Activated B cell treated with CpG ODN at 0.5 μM for 24 hours (primary cell): ENCODE data around the gene APBA1. TPM values are rescaled to one million over a fixed set of nuclear protein-coding genes. Genes with fewer than 3 reads are reported as not detected.
"Not testable (repeated sequence)": the region's sequence is repeated elsewhere in the genome, so short reads cannot be mapped to it uniquely, and the experiment has no call there.

Experiments used
- ATAC-seq: fragments of 200-7000 bp; cut with Tn5 transposase; one replicate; pipeline ENCODE4 v1.10.0; 2021; ENCODE audit warnings: low read depth, mild to moderate bottlenecking, moderate library complexity
- CTCF ChIA-PET: fragments of 350-600 bp; sonication (Branson Sonifier 250); formaldehyde crosslinking; loops from one replicate; lab custom pipeline; 2021; ENCODE audit warnings: antibody characterized with exemption; lab: Charles Lee
- POLR2A ChIA-PET: fragments of 350-600 bp; sonication (Branson Sonifier 250); formaldehyde crosslinking; loops from one replicate; lab custom pipeline; 2021; ENCODE audit warnings: antibody characterized with exemption; lab: Charles Lee
- DNase-seq: peaks from one replicate; pipeline ENCODE4 v3.0.0; 2022
- H3K27ac Mint-ChIP-seq: one replicate; pipeline ENCODE4 v1.8.0; 2020; ENCODE audit warnings: mixed read lengths
- H3K27me3 Mint-ChIP-seq: one replicate; pipeline ENCODE4 v1.8.0; 2021; ENCODE audit warnings: mixed read lengths
- H3K36me3 Mint-ChIP-seq: one replicate; pipeline ENCODE4 v1.8.0; 2021; ENCODE audit warnings: low read depth, mixed read lengths
- H3K4me1 Mint-ChIP-seq: one replicate; pipeline ENCODE4 v1.8.0; 2021; ENCODE audit warnings: mixed read lengths
- H3K4me3 Mint-ChIP-seq: one replicate; pipeline ENCODE4 v1.8.0; 2020; ENCODE audit warnings: mild to moderate bottlenecking, mixed read lengths
- H3K9me3 Mint-ChIP-seq: one replicate; pipeline ENCODE4 v1.8.0; 2020; ENCODE audit warnings: mixed read lengths
- intact Hi-C: fragments of 100-400 bp; cut with micrococcal nuclease; formaldehyde crosslinking; loops from one replicate; pipeline ENCODE4 v1.15.1; 2024
- total RNA-seq: library from RNA; stranded (reverse); gene quantifications from 2 replicates; pipeline ENCODE4 v1.2.3, GENCODE V29; 2022
- TF ChIP-seq, protein P1 (sequence below): fragments of 200-600 bp; IDR thresholded peaks from one replicate; pipeline ENCODE4 v1.8.0; 2022; ENCODE audit warnings: antibody characterized with exemption, mild to moderate bottlenecking

Gene APBA1
- total RNA-seq, 1 donor from 2014 or later: not detected

- Mint-ChIP-seq H3K4me3 (no peak overlapping the region), H3K36me3 (no peaks in the 10 kb centered on the region), H3K4me1 (no peaks in the 10 kb centered on the region), H3K27ac (no peak overlapping the region), H3K9me3 (peaks cover 2% of the 10 kb centered on the region), H3K27me3 (peaks cover 5% of the 10 kb centered on the region)
- ATAC-seq: no peak
- intact Hi-C loops: no loop called here
- POLR2A ChIA-PET: no interaction called here
- DNase-seq: no peak
- TF ChIP-seq, protein P1, sequence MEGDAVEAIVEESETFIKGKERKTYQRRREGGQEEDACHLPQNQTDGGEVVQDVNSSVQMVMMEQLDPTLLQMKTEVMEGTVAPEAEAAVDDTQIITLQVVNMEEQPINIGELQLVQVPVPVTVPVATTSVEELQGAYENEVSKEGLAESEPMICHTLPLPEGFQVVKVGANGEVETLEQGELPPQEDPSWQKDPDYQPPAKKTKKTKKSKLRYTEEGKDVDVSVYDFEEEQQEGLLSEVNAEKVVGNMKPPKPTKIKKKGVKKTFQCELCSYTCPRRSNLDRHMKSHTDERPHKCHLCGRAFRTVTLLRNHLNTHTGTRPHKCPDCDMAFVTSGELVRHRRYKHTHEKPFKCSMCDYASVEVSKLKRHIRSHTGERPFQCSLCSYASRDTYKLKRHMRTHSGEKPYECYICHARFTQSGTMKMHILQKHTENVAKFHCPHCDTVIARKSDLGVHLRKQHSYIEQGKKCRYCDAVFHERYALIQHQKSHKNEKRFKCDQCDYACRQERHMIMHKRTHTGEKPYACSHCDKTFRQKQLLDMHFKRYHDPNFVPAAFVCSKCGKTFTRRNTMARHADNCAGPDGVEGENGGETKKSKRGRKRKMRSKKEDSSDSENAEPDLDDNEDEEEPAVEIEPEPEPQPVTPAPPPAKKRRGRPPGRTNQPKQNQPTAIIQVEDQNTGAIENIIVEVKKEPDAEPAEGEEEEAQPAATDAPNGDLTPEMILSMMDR: no peak
- CTCF ChIA-PET: no interaction called here
Observed at GRCh38 chr9:69443178-69443577, 229.0 kb downstream of the APBA1 start.

DNA sequence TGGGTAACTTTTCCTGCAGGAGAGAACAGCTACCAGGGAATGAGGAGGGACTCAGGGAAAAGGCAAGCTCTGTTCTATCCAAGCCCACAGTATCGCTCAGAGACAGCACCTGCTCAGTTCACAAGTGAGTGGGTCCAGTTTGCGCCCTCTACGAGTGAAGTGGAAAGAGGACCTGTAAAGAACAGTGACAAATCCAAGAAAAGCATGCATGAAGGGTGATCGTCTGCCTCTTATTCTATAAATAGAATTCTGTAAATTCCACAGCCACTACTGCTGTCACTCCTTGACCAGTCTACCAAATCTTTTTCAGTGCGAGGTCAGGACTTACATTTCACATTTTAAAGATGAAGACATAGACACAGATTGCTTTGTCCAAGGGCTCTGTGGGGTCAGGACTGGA, 229.7 kb downstream of the APBA1 start:
- Mint-ChIP-seq H3K9me3 (peaks cover 2% of the 10 kb centered on the region), H3K27me3 (peaks cover 2% of the 10 kb centered on the region), H3K27ac (no peak overlapping the region), H3K36me3 (no peaks in the 10 kb centered on the region), H3K4me3 (no peak overlapping the region), H3K4me1 (no peaks in the 10 kb centered on the region)
- no peak for DNase-seq
- POLR2A ChIA-PET: no interaction called here
- no peak for ATAC-seq
- TF ChIP-seq, protein P1: no peak
- CTCF ChIA-PET: no interaction called here
- intact Hi-C loops: no loop called here

GRCh38 chr9:69440254-69440955, 231.8 kb downstream of the APBA1 start:
- H3K9me3 Mint-ChIP-seq, ATAC-seq, H3K27me3 Mint-ChIP-seq, H3K4me3 Mint-ChIP-seq, CTCF ChIA-PET, POLR2A ChIA-PET, intact Hi-C loops, H3K4me1 Mint-ChIP-seq, H3K27ac Mint-ChIP-seq, DNase-seq, H3K36me3 Mint-ChIP-seq: not testable (repeated sequence)

DNA sequence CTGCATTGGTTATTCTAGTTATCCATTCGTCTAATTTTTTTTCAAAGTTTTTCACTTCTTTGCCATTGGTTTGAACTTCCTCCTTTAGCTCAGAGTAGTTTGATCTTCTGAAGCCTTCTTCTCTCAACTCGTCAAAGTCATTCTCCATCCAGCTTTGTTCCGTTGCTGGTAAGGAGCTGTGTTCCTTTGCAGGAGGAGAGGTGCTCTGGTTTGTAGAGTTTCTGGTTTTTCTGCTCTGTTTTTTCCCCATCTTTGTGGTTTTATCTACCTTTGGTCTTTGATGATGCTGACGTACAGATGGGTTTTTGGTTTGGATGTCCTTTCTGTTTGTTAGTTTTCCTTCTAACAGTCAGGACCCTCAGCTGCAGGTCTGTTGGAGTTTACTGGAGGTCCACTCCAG, 232.5 kb downstream of the APBA1 start:
- intact Hi-C loops, ATAC-seq, H3K27me3 Mint-ChIP-seq, DNase-seq, H3K9me3 Mint-ChIP-seq, H3K27ac Mint-ChIP-seq, H3K4me1 Mint-ChIP-seq, CTCF ChIA-PET, POLR2A ChIA-PET, H3K4me3 Mint-ChIP-seq, H3K36me3 Mint-ChIP-seq: not testable (repeated sequence)

- TF ChIP-seq, protein P1: no peak
- H3K27me3 Mint-ChIP-seq: no peaks in the 10 kb centered on the region
- H3K9me3 Mint-ChIP-seq: no peaks in the 10 kb centered on the region
- CTCF ChIA-PET: no interaction called here
- H3K4me1 Mint-ChIP-seq: no peaks in the 10 kb centered on the region
- ATAC-seq (no peak), DNase-seq (no peak)
- intact Hi-C loops: no loop called here
- no peak overlapping the region for H3K27ac Mint-ChIP-seq
- POLR2A ChIA-PET: no interaction called here
- H3K4me3 Mint-ChIP-seq: no peak overlapping the region
- no peaks in the 10 kb centered on the region for H3K36me3 Mint-ChIP-seq
Observed at GRCh38 chr9:69433968-69434367, 238.2 kb downstream of the APBA1 start.

DNA sequence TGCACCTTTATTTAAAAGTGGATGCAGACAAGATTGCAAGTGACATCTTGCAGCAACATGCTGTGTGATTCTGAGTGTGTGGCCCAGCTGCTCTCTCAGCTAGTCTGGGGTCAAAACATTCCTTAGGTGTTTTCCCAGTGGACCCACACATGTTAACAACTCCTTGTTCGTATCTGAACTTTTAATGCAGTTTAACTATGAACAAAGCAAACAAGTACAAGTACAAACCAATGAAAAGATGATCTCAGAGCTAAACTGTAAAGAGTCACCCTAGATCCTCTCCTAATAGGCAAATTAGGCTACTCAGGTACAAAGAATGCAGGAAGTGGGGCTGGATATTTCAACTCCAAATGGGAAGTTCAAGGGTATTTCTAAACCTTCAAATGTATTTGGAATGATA, 238.8 kb downstream of the APBA1 start:
- Mint-ChIP-seq H3K27ac (no peak overlapping the region), H3K9me3 (no peaks in the 10 kb centered on the region), H3K4me3 (no peak overlapping the region), H3K36me3 (no peaks in the 10 kb centered on the region), H3K4me1 (no peaks in the 10 kb centered on the region), H3K27me3 (no peaks in the 10 kb centered on the region)
- no peak for ATAC-seq
- TF ChIP-seq, protein P1: no peak
- ChIA-PET CTCF (no interaction called here), POLR2A (no interaction called here)
- no peak for DNase-seq
- intact Hi-C loops: no loop called here
